PC-9 (cell line): ENCODE measurements around the gene SCRN1. TPM values are rescaled to one million over a fixed set of nuclear protein-coding genes. Genes with fewer than 3 reads are reported as not detected.

Experiments used
- BruUV-seq: library from RNA; stranded (reverse); fragments of 400-500 nt; replicated peaks from 2 replicates; lab custom pipeline; 2021; lab: Mats Ljungman, UMichigan
- CTCF ChIA-PET: fragments of 300-600 bp; sonication (Branson Sonifier 250); formaldehyde crosslinking; loops from one replicate; lab custom pipeline; 2022; ENCODE audit warnings: antibody characterized with exemption; lab: Charles Lee
- POLR2A ChIA-PET: fragments of 300-600 bp; sonication (Branson Sonifier 250); formaldehyde crosslinking; loops from one replicate; lab custom pipeline; 2022; ENCODE audit warnings: antibody characterized with exemption; ENCODE audit not compliant: unreplicated experiment; lab: Charles Lee
- DNase-seq, 2 experiments: peaks; one replicate each; pipeline versions ENCODE4 v3.0.0 to v3.0.0-alpha.2; 2015 to 2022; ENCODE audit warnings: mixed read lengths in 1 of 2
- H2AFZ ChIP-seq: fragments of 200-600 bp; sonication (generic); 2 replicates; pipeline ENCODE4 v1.8.1; 2017; ENCODE audit warnings: antibody characterized with exemption
- H3F3A ChIP-seq: fragments of 200-600 bp; sonication (generic); 2 replicates; pipeline ENCODE4 v1.8.1; 2017; ENCODE audit warnings: antibody characterized with exemption, mild to moderate bottlenecking, low read depth; ENCODE audit not compliant: insufficient read depth
- H3K27ac ChIP-seq: fragments of 200-600 bp; sonication (generic); 2 replicates; pipeline ENCODE4 v1.6.1; 2016; ENCODE audit warnings: mixed run types
- H3K27me3 ChIP-seq: fragments of 200-600 bp; sonication (generic); 2 replicates; pipeline ENCODE4 v1.6.1; 2016; ENCODE audit warnings: low read depth, mixed run types; ENCODE audit not compliant: insufficient read depth
- H3K36me3 ChIP-seq: fragments of 200-600 bp; sonication (generic); 2 replicates; pipeline ENCODE4 v1.6.1; 2016; ENCODE audit warnings: low read depth, mixed run types
- H3K4me1 ChIP-seq: fragments of 200-600 bp; sonication (generic); replicated peaks from 2 replicates; pipeline ENCODE4 v1.6.1; 2016; ENCODE audit warnings: mixed run types; ENCODE audit not compliant: insufficient read depth
- H3K4me2 ChIP-seq: fragments of 200-600 bp; sonication (generic); 2 replicates; pipeline ENCODE4 v1.6.1; 2017; ENCODE audit warnings: mixed run types
- H3K4me3 ChIP-seq: fragments of 200-600 bp; sonication (generic); 2 replicates; pipeline ENCODE4 v1.6.1; 2016; ENCODE audit warnings: mixed run types
- H3K79me2 ChIP-seq: fragments of 200-600 bp; sonication (generic); 2 replicates; pipeline ENCODE4 v1.6.1; 2017; ENCODE audit warnings: low read depth, mixed run types
- H3K9me2 ChIP-seq: fragments of 200-600 bp; sonication (generic); 2 replicates; pipeline ENCODE4 v1.8.1; 2017; ENCODE audit warnings: mild to moderate bottlenecking; ENCODE audit not compliant: insufficient read depth
- H3K9me3 ChIP-seq: fragments of 200-600 bp; sonication (generic); 2 replicates; pipeline ENCODE4 v1.8.1; 2016; ENCODE audit warnings: low read depth; ENCODE audit not compliant: insufficient read depth
- H4K20me1 ChIP-seq: fragments of 200-600 bp; sonication (generic); 2 replicates; pipeline ENCODE4 v1.8.1; 2017; ENCODE audit not compliant: insufficient read depth
- CTCF ChIP-seq: fragments of 200-600 bp; sonication (generic); conservative IDR thresholded peaks from 2 replicates; pipeline ENCODE4 v1.6.1; 2017; ENCODE audit warnings: mixed run types, antibody characterized with exemption, mild to moderate bottlenecking, moderate library complexity
- EZH2 ChIP-seq: fragments of 200-600 bp; sonication (generic); IDR thresholded peaks from 2 replicates; pipeline ENCODE4 v1.8.0; 2017; ENCODE audit warnings: antibody characterized with exemption, low read depth
- intact Hi-C: fragments of 100-400 bp; cut with micrococcal nuclease; formaldehyde crosslinking; loops from one replicate; pipeline ENCODE4 v1.10.0; 2022; ENCODE audit not compliant: unreplicated experiment
- total RNA-seq: library from RNA; stranded (reverse); gene quantifications from 2 replicates; pipeline ENCODE4 v1.2.3, GENCODE V29; 2021

Gene SCRN1
- total RNA-seq, 1 experiment from 2014 or later = 94.4 TPM

GRCh38 chr7:29996321-29996720, 6.7 kb upstream of the SCRN1 start:
- Histone ChIP-seq H3K79me2 (no peaks in the 10 kb centered on the region), H3K27ac (no peak overlapping the region), H3K4me3 (no peak overlapping the region), H3K9me2 (no peaks in the 10 kb centered on the region), H2AFZ (no peak overlapping the region), H3K4me2 (no peak overlapping the region), H3K9me3 (peaks cover 32% of the 10 kb centered on the region), H3K36me3 (peaks cover 13% of the 10 kb centered on the region), H4K20me1 (no peaks in the 10 kb centered on the region), H3F3A (no peaks in the 10 kb centered on the region; the same call in 1 of the 2 replicates), H3K4me1 (peaks cover 12% of the 10 kb centered on the region), H3K27me3 (no peaks in the 10 kb centered on the region)
- no peak for DNase-seq
- intact Hi-C loops = no loop called here
- CTCF ChIA-PET = no interaction called here
- POLR2A ChIA-PET = no interaction called here
- no peak for TF ChIP-seq CTCF
- no peak for TF ChIP-seq EZH2
- BruUV-seq = no TSS peak

- no peaks in the 10 kb centered on the region for H3K9me2 ChIP-seq
- peak in 1 of 2 experiments; percentile 74 for DNase-seq
- peaks cover 15% of the 10 kb centered on the region for H3K4me1 ChIP-seq
- H3K9me3 ChIP-seq = peaks cover 32% of the 10 kb centered on the region
- H3K4me3 ChIP-seq = no peak overlapping the region
- H3K79me2 ChIP-seq = no peaks in the 10 kb centered on the region
- peaks cover 5% of the 10 kb centered on the region for H3F3A ChIP-seq
- H2AFZ ChIP-seq = no peak overlapping the region
- TF ChIP-seq EZH2 = no peak
- TF ChIP-seq CTCF = no peak
- no peak overlapping the region for H3K4me2 ChIP-seq
- ChIA-PET POLR2A (no interaction called here), CTCF (no interaction called here)
- BruUV-seq = no TSS peak
- H3K36me3 ChIP-seq = peaks cover 13% of the 10 kb centered on the region
- no peaks in the 10 kb centered on the region for H4K20me1 ChIP-seq
- no peaks in the 10 kb centered on the region for H3K27me3 ChIP-seq
- intact Hi-C loops = no loop called here
- no peak overlapping the region for H3K27ac ChIP-seq
These were observed 6.1 kb upstream of the SCRN1 start for GRCh38 chr7:29995652-29996051.

- DNase-seq = no peak
- intact Hi-C loops = no loop called here
- Histone ChIP-seq H3K9me3 (peaks cover 32% of the 10 kb centered on the region), H3K9me2 (no peaks in the 10 kb centered on the region), H2AFZ (no peak overlapping the region), H3K27me3 (no peaks in the 10 kb centered on the region), H3K79me2 (peaks cover 11% of the 10 kb centered on the region), H3K4me3 (no peak overlapping the region), H4K20me1 (no peaks in the 10 kb centered on the region), H3K4me1 (peaks cover 22% of the 10 kb centered on the region), H3K36me3 (peaks cover 13% of the 10 kb centered on the region), H3K27ac (no peak overlapping the region), H3F3A (peaks cover 16% of the 10 kb centered on the region), H3K4me2 (no peak overlapping the region)
- TF ChIP-seq CTCF = no peak
- TF ChIP-seq EZH2 = no peak
- BruUV-seq = no TSS peak
- ChIA-PET POLR2A (no interaction called here), CTCF (no interaction called here)
These were observed 3.5 kb upstream of the SCRN1 start for GRCh38 chr7:29993140-29993539.
